HEK293 (cell line): Measurements from ENCODE around the gene ACVR1.

Source experiments
- CTCF ChIA-PET: fragments of 350-600 bp; formaldehyde crosslinking; extraction: SDS; loops from one replicate; lab custom pipeline; 2021; ENCODE audit warnings: antibody characterized with exemption; lab: Yijun Ruan, JAX
- POLR2A ChIA-PET: fragments of 300-600 bp; formaldehyde crosslinking; extraction: SDS; loops from one replicate; lab custom pipeline; 2020; ENCODE audit warnings: antibody characterized with exemption, inconsistent platforms; lab: Yijun Ruan, JAX
- H3K27ac ChIP-seq: fragments of 200-500 bp; sonication (Bioruptor generic); 2 replicates; pipeline ENCODE4 v1.5.1; 2014; ENCODE audit warnings: low read depth, low read length, control low read depth, inconsistent platforms; ENCODE audit errors: extremely low read depth
- H3K36me3 ChIP-seq, 2 experiments: fragments of 200-500 bp in 1 of 2; sonication (Bioruptor generic) in 1 of 2; 1 replicate in 1 of 2; 2 replicates in 1 of 2; pipeline ENCODE4 v1.5.1; 2014 to 2017; ENCODE audit warnings: inconsistent platforms in 2 of 2, low read length in 2 of 2; ENCODE audit not compliant: control insufficient read depth in 2 of 2, insufficient read depth in 1 of 2
- H3K4me1 ChIP-seq: fragments of 200-500 bp; sonication (Bioruptor generic); 2 replicates; pipeline ENCODE4 v1.5.1; 2014; ENCODE audit warnings: mild to moderate bottlenecking, low read length, inconsistent platforms; ENCODE audit not compliant: control insufficient read depth, insufficient read depth
- H3K4me3 ChIP-seq: 2 replicates; pipeline ENCODE4 v1.5.1; 2011; ENCODE audit warnings: low read depth, mild to moderate bottlenecking, control low read depth, low read length, moderate library complexity
- H3K9me3 ChIP-seq: fragments of 200-500 bp; sonication (Bioruptor generic); 2 replicates; pipeline ENCODE4 v1.5.1; 2014; ENCODE audit warnings: low read depth, low read length, inconsistent platforms; ENCODE audit not compliant: control insufficient read depth, insufficient read depth
- MZF1 ChIP-seq: fragments of 450-650 bp; formaldehyde crosslinking; IDR thresholded peaks from 2 replicates; pipeline ENCODE4 v1.5.1; 2017; ENCODE audit warnings: missing biosample characterization, missing genetic modification characterization, borderline replicate concordance
- REPIN1 ChIP-seq: fragments of 450-650 bp; formaldehyde crosslinking; IDR thresholded peaks from 2 replicates; pipeline ENCODE4 v1.5.1; 2017; ENCODE audit warnings: missing biosample characterization, missing genetic modification characterization, low read depth
- SCRT2 ChIP-seq: fragments of 450-650 bp; formaldehyde crosslinking; IDR thresholded peaks from 2 replicates; pipeline ENCODE4 v1.5.1; 2016; ENCODE audit warnings: missing biosample characterization, missing genetic modification characterization
- SP3 ChIP-seq: fragments of 450-650 bp; formaldehyde crosslinking; IDR thresholded peaks from 2 replicates; pipeline ENCODE4 v1.5.1; 2016; ENCODE audit warnings: missing biosample characterization, missing genetic modification characterization
- ZBTB11 ChIP-seq: fragments of 450-650 bp; formaldehyde crosslinking; conservative IDR thresholded peaks from 2 replicates; pipeline ENCODE4 v1.5.1; 2016; ENCODE audit warnings: low read depth, missing biosample characterization, missing genetic modification characterization
- ZNF114 ChIP-seq: fragments of 450-650 bp; formaldehyde crosslinking; IDR thresholded peaks from 2 replicates; pipeline ENCODE4 v1.5.0; 2017; ENCODE audit warnings: missing biosample characterization, missing genetic modification characterization
- ZNF121 ChIP-seq: fragments of 450-650 bp; formaldehyde crosslinking; IDR thresholded peaks from 2 replicates; pipeline ENCODE4 v1.5.1; 2016; ENCODE audit warnings: missing biosample characterization, missing genetic modification characterization
- ZNF146 ChIP-seq: fragments of 450-650 bp; formaldehyde crosslinking; IDR thresholded peaks from 2 replicates; pipeline ENCODE4 v1.5.1; 2016; ENCODE audit warnings: missing biosample characterization, missing genetic modification characterization
- ZNF157 ChIP-seq: fragments of 450-650 bp; formaldehyde crosslinking; IDR thresholded peaks from 2 replicates; pipeline ENCODE4 v1.5.1; 2016; ENCODE audit warnings: missing biosample characterization, missing genetic modification characterization
- ZNF211 ChIP-seq: fragments of 450-650 bp; formaldehyde crosslinking; IDR thresholded peaks from 2 replicates; pipeline ENCODE4 v1.5.1; 2016; ENCODE audit warnings: low read depth, missing biosample characterization, missing genetic modification characterization
- ZNF423 ChIP-seq: fragments of 450-650 bp; formaldehyde crosslinking; IDR thresholded peaks from 2 replicates; pipeline ENCODE4 v1.5.1; 2016; ENCODE audit warnings: missing biosample characterization, missing genetic modification characterization
- ZNF529 ChIP-seq: fragments of 450-650 bp; formaldehyde crosslinking; IDR thresholded peaks from 2 replicates; pipeline ENCODE4 v1.5.1; 2017; ENCODE audit warnings: missing genetic modification characterization, missing biosample characterization; ENCODE audit not compliant: insufficient replicate concordance
- ZNF530 ChIP-seq: fragments of 450-650 bp; formaldehyde crosslinking; IDR thresholded peaks from 2 replicates; pipeline ENCODE4 v1.5.1; 2016; ENCODE audit warnings: low read depth, missing biosample characterization, missing genetic modification characterization
- ZNF558 ChIP-seq: fragments of 450-650 bp; formaldehyde crosslinking; IDR thresholded peaks from 2 replicates; pipeline ENCODE4 v1.5.1; 2016; ENCODE audit warnings: missing biosample characterization, missing genetic modification characterization
- ZNF768 ChIP-seq: fragments of 450-650 bp; formaldehyde crosslinking; IDR thresholded peaks from 2 replicates; pipeline ENCODE4 v1.5.1; 2018; ENCODE audit warnings: missing biosample characterization, mild to moderate bottlenecking, missing genetic modification characterization
- ZNF830 ChIP-seq: fragments of 450-650 bp; IDR thresholded peaks from 2 replicates; pipeline ENCODE4 v1.5.0; 2018; ENCODE audit warnings: missing biosample characterization, missing genetic modification characterization, low read depth, mild to moderate bottlenecking, moderate library complexity
- TF ChIP-seq, protein P1 (sequence below): sonication (generic); formaldehyde crosslinking; IDR thresholded peaks from 2 replicates; pipeline ENCODE4 v1.8.1; 2022; ENCODE audit warnings: mild to moderate bottlenecking, moderate library complexity, missing genetic modification reagents
- TF ChIP-seq, protein P2 (sequence below): fragments of 450-650 bp; formaldehyde crosslinking; IDR thresholded peaks from 2 replicates; pipeline ENCODE4 v1.5.1; 2016; ENCODE audit warnings: missing biosample characterization, missing genetic modification characterization

The ACVR1 gene

DNA sequence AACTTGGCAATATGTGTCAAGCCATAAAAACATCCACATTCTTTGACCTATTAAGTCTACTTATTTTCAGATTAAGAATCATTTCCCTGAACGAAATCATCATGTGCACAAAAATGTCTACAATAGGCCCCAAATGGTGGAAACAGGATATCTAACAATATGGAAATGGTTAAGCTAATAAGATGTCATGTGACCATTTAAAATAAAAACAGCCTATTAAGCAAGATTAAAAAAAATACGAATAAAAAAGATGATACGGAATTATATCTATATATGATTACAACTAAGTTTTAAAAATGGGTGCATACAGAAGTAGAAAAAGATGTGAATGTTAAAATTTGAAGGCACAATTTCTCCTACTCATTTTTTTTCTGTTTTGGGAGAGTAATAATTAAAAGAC is 128.8 kb downstream of the ACVR1 start:
- H3K4me1 ChIP-seq: no peaks in the 10 kb centered on the region
- H3K9me3 ChIP-seq: no peaks in the 10 kb centered on the region
- no peak overlapping the region for H3K4me3 ChIP-seq
- TF ChIP-seq ZBTB11 (tag by site-specific recombination) (no peak), ZNF211 (no peak), ZNF530 (tag by site-specific recombination) (no peak)
- CTCF ChIA-PET: interaction anchor here (0.6 to 1.1 kb wide), 2 partner anchors 33 to 255 kb away, joined by 3 read pairs; no protein-coding TSS in a partner anchor
- H3K36me3 ChIP-seq: peaks cover 0 to 11% of the 10 kb centered on the region in 2 experiments; a peak in 1 of 3 replicates
- H3K27ac ChIP-seq: no peak overlapping the region
- POLR2A ChIA-PET: no interaction called here

DNA sequence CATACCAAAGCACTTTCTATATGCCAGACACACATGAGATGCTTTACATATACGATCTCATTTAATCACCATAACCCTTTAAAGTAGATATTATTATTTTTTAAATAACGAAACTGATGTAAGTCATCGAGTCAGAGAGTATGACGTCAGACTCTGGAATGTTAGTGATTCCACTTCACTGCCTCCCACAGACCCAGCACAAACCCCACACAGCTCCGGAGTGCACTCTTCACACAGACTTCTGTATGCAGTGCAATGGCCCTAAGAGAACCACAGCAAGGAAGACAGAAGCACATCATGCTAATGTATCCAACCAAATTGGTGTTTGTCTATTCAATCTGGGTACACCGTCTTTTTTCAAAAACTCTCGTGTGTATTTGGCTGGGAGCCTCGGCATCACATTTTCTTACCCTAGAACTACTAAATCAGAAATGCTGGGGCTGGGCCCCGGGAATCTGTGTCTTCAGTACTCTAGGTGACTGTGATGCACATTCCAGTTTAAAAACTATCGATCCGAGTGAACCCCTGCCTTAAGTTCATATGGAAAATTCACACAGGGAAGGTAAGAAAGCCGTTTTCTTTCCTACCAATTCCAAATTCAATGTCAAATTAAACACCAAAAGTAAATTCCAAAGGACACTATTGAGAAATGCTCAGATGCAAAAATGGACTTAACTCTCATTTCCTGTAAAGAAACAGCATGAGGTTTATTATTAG is 129.7 kb downstream of the ACVR1 start:
- peaks cover 0 to 6% of the 10 kb centered on the region in 2 experiments; a peak in 1 of 3 replicates for H3K36me3 ChIP-seq
- H3K4me1 ChIP-seq: no peaks in the 10 kb centered on the region
- ChIA-PET POLR2A (no interaction called here), CTCF (interaction anchor here (0.7 kb wide), 1 partner anchor 1723 kb away, joined by 3 read pairs; no protein-coding TSS in a partner anchor)
- no peak for TF ChIP-seq ZNF530 (tag by site-specific recombination)
- no peak for TF ChIP-seq ZNF146 (tag by site-specific recombination)
- no peak for TF ChIP-seq ZNF768 (tag by site-specific recombination)
- no peak for TF ChIP-seq ZNF114
- TF ChIP-seq SP3: no peak
- TF ChIP-seq ZNF423 (tag by site-specific recombination): no peak
- TF ChIP-seq ZNF157 (tag by site-specific recombination): no peak
- no peak for TF ChIP-seq REPIN1
- no peak for TF ChIP-seq SCRT2 (tag by site-specific recombination)
- TF ChIP-seq ZNF830 (tag by site-specific recombination): no peak
- TF ChIP-seq ZNF558 (tag by site-specific recombination): no peak
- TF ChIP-seq, protein P1, sequence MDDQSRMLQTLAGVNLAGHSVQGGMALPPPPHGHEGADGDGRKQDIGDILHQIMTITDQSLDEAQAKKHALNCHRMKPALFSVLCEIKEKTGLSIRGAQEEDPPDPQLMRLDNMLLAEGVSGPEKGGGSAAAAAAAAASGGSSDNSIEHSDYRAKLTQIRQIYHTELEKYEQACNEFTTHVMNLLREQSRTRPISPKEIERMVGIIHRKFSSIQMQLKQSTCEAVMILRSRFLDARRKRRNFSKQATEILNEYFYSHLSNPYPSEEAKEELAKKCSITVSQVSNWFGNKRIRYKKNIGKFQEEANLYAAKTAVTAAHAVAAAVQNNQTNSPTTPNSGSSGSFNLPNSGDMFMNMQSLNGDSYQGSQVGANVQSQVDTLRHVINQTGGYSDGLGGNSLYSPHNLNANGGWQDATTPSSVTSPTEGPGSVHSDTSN (CRISPR knock-in tag): no peak
- TF ChIP-seq ZNF121: no peak
- no peak for TF ChIP-seq ZNF529 (tag by site-specific recombination)
- TF ChIP-seq MZF1 (tag by site-specific recombination): no peak
- TF ChIP-seq, protein P2, sequence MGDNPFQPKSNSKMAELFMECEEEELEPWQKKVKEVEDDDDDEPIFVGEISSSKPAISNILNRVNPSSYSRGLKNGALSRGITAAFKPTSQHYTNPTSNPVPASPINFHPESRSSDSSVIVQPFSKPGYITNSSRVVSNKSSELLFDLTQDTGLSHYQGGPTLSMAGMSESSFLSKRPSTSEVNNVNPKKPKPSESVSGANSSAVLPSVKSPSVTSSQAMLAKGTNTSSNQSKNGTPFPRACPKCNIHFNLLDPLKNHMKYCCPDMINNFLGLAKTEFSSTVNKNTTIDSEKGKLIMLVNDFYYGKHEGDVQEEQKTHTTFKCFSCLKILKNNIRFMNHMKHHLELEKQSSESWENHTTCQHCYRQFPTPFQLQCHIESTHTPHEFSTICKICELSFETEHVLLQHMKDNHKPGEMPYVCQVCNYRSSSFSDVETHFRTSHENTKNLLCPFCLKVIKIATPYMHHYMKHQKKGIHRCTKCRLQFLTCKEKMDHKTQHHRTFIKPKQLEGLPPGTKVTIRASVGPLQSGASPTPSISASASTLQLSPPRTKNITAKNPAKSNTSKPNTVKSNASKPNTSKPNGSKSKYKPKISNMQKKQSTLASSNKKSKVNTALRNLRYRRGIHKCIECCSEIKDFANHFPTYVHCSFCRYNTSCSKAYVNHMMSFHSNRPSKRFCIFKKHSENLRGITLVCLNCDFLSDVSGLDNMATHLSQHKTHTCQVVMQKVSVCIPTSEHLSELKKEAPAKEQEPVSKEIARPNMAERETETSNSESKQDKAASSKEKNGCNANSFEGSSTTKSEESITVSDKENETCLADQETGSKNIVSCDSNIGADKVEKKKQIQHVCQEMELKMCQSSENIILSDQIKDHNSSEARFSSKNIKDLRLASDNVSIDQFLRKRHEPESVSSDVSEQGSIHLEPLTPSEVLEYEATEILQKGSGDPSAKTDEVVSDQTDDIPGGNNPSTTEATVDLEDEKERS (tag by site-specific recombination): no peak
- no peak overlapping the region for H3K4me3 ChIP-seq
- no peaks in the 10 kb centered on the region for H3K9me3 ChIP-seq
- H3K27ac ChIP-seq: no peak overlapping the region
